ENCODE data around the gene BMF.
"Not testable (repeated sequence)": the region's sequence is repeated elsewhere in the genome, so short reads cannot be mapped to it uniquely, and the experiment has no call there.

GRCh38 chr15:40123863-40124262 is 15.2 kb upstream of the BMF start:
- not testable (repeated sequence) for TF ChIP-seq REST (IDR thresholded peaks at IDR 0.05; ENCODE audit: insufficient replicate concordance, low read depth); CTCF (IDR thresholded peaks at IDR 0.05; ENCODE audit: insufficient read depth, low read length); POLR2AphosphoS5 (IDR thresholded peaks at IDR 0.05; ENCODE audit: low read depth); GABPA (IDR thresholded peaks at IDR 0.05; ENCODE audit: low read depth); SPI1 (IDR thresholded peaks at IDR 0.05; ENCODE audit: borderline replicate concordance, low read depth)
